Kidney (tissue), 14 donors: ENCODE results near the gene MBIP. TPM values are rescaled to one million over a fixed set of nuclear protein-coding genes. Genes with fewer than 3 reads are reported as not detected.
"Not testable (repeated sequence)": the region's sequence is repeated elsewhere in the genome, so short reads cannot be mapped to it uniquely, and the experiment has no call there.

Experiments
- DNase-seq, 5 donors: peaks; one replicate each; pipeline ENCODE4 v3.0.0-alpha.2; 2013 to 2020
- FAIRE-seq: peaks from 2 replicates; lab custom pipeline; 2012; peaks lifted over from hg19 to GRCh38; lab: Jason Lieb, UNC
- H3K27ac ChIP-seq, 2 donors: one replicate each; pipeline ENCODE4 v1.7.0; 2013; ENCODE audit warnings: low read depth in 2 of 2, low read length in 2 of 2, inconsistent platforms in 1 of 2
- H3K27me3 ChIP-seq: one replicate; pipeline ENCODE4 v1.7.1; 2013; ENCODE audit warnings: low read length, inconsistent platforms; ENCODE audit not compliant: control insufficient read depth, insufficient read depth
- H3K36me3 ChIP-seq, 3 donors: one replicate each; pipeline versions ENCODE4 v1.7.0 to v1.7.1; 2013; ENCODE audit warnings: low read length in 3 of 3, control low read depth in 1 of 3, inconsistent platforms in 1 of 3; ENCODE audit not compliant: insufficient read depth in 3 of 3, control insufficient read depth in 2 of 3
- H3K4me1 ChIP-seq, 3 donors: one replicate each; pipeline versions ENCODE4 v1.7.0 to v1.7.1; 2013; ENCODE audit warnings: low read length in 3 of 3, inconsistent platforms in 1 of 3, low read depth in 1 of 3; ENCODE audit not compliant: control insufficient read depth in 2 of 3, insufficient read depth in 2 of 3
- H3K4me3 ChIP-seq, 3 donors: one replicate each; pipeline versions ENCODE4 v1.7.0 to v1.8.1; 2013; ENCODE audit warnings: low read length in 3 of 3, control low read depth in 1 of 3, inconsistent platforms in 1 of 3
- H3K9ac ChIP-seq, 3 donors: one replicate each; pipeline versions ENCODE4 v1.7.0 to v1.7.1; 2013; ENCODE audit warnings: low read length in 3 of 3, control low read depth in 1 of 3, inconsistent platforms in 1 of 3
- H3K9me3 ChIP-seq, 3 donors: one replicate each; pipeline versions ENCODE4 v1.7.0 to v1.7.1; 2013; ENCODE audit warnings: low read length in 3 of 3, control low read depth in 1 of 3, inconsistent platforms in 1 of 3; ENCODE audit not compliant: control insufficient read depth in 2 of 3, insufficient read depth in 1 of 3
- intact Hi-C: fragments of 100-400 bp; cut with DNase I; formaldehyde crosslinking; loops from one replicate; pipeline ENCODE4 v1.11.1; 2022
- polyA plus RNA-seq: library from polyadenylated mRNA; stranded (reverse); fragments of 350-450 nt; fragmentation: Illumina TruSeq; extraction: RNeasy Lipid Tissue Mini Kit (QIAGEN cat#74804); gene quantifications from one replicate; pipeline ENCODE4 v1.2.3, GENCODE V29; 2014; ENCODE audit warnings: low read depth, low replicate concordance; ENCODE audit not compliant: insufficient read depth
- total RNA-seq: library from RNA; stranded (reverse); fragmentation: NEBNext Ultra II Directional; extraction: Animal tissue kit (Norgen Biotek cat#: 25700); gene quantifications from one replicate; pipeline ENCODE4 v1.2.1, GENCODE V29; 2021
- TF ChIP-seq, protein P1 (sequence below): IDR thresholded peaks from 3 replicates; pipeline ENCODE4 v1.5.1; 2012; ENCODE audit warnings: mild to moderate bottlenecking, moderate library complexity, borderline replicate concordance; ENCODE audit not compliant: insufficient read depth; ENCODE audit errors: extremely low read depth
- donor health status: control.
- donor health status: control.
- donor health status: control.
- donor health status: control.
- donor health status: control.
- donor health status: DM: yes; HTN: yes; CAD: no.
- donor health status: Normal renal cell carcinoma (clear cell type).

MBIP gene
- total and polyA plus RNA-seq, 2 donors from 2014 or later = 21.4 to 28.8 TPM

DNA sequence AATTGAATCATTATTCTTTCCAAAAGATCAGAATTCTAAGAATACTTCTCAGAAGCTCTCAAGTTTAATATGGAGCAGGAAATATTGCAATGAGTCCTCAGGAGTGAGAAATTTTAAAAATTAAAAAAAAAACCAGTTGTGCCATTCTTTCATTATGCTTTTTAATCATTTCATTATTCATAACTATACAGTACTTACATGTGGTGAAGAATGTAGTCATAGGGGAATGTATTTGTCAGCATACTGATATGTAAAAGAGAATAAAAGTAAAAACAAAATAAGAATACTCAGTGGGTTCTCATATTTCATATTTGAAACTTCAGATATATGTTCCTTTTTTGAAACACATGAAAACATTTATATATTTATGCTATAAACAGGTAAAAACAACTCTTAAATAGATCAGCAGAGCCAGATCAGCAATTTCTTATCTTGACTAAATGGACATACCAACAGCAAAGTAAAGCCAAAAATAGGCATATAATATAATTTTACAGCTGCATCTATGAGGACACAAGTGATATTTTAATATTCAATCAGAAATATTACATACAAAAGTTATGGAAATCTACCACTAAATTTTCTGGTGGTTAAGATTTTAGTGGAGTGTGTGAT is 19.9 kb upstream of the MBIP start:
- DNase-seq (no peak), FAIRE-seq (no peak)
- intact Hi-C loops = no loop called here
- Histone ChIP-seq H3K36me3 (no peaks in the 10 kb centered on the region), H3K27ac (no peak overlapping the region), H3K27me3 (no peaks in the 10 kb centered on the region), H3K4me3 (no peak overlapping the region), H3K9ac (no peak overlapping the region), H3K9me3 (no peaks in the 10 kb centered on the region), H3K4me1 (no peaks in the 10 kb centered on the region)
- TF ChIP-seq, protein P1, sequence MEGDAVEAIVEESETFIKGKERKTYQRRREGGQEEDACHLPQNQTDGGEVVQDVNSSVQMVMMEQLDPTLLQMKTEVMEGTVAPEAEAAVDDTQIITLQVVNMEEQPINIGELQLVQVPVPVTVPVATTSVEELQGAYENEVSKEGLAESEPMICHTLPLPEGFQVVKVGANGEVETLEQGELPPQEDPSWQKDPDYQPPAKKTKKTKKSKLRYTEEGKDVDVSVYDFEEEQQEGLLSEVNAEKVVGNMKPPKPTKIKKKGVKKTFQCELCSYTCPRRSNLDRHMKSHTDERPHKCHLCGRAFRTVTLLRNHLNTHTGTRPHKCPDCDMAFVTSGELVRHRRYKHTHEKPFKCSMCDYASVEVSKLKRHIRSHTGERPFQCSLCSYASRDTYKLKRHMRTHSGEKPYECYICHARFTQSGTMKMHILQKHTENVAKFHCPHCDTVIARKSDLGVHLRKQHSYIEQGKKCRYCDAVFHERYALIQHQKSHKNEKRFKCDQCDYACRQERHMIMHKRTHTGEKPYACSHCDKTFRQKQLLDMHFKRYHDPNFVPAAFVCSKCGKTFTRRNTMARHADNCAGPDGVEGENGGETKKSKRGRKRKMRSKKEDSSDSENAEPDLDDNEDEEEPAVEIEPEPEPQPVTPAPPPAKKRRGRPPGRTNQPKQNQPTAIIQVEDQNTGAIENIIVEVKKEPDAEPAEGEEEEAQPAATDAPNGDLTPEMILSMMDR = no peak

DNA sequence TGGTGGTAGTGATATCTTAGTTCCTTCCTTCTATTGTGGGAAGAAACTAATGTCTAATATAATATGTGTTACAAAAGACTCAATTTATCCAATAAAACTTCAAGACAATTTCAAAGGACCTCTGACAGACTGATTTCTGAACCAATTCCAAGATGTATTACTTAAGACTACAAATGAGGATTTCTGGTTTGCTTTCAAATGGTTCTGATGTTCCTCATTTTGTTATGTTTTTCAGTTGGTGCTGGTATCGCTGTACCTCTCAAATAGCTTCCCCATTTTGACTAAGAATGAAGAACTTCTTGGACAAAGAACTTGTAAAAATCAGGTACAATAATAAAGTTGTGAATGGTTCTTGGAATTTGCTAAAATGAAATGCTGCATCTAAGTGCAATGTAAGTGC is 19.4 kb upstream of the MBIP start:
- H3K4me1 ChIP-seq = no peaks in the 10 kb centered on the region
- H3K9me3 ChIP-seq = no peaks in the 10 kb centered on the region
- no peaks in the 10 kb centered on the region for H3K27me3 ChIP-seq
- H3K36me3 ChIP-seq = no peaks in the 10 kb centered on the region
- DNase-seq = no peak
- H3K4me3 ChIP-seq = no peak overlapping the region
- FAIRE-seq = no peak
- intact Hi-C loops = no loop called here
- TF ChIP-seq, protein P1 = no peak
- no peak overlapping the region for H3K27ac ChIP-seq
- no peak overlapping the region for H3K9ac ChIP-seq

DNA sequence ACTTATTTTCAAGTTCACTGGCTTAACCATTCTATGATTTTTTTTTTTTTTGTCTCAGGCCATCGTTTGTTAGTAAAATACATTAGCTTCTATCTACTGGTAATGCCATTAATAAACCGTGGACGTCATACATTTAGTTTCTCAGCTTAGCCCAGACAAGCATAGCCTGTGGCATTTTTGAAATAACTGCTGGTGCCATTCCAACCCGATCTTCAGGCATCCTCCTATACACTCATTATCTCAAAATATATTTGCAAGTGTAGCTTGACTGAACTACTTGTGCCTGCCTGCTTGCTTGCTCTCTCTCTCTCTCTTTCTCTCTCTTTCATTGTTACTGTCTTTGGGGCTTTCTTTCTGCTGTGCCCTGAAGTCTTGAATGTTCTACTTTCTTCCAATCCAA is 12.7 kb upstream of the MBIP start:
- Histone ChIP-seq H3K27ac (no peak overlapping the region), H3K36me3 (no peaks in the 10 kb centered on the region), H3K4me3 (no peak overlapping the region), H3K9me3 (no peaks in the 10 kb centered on the region), H3K27me3 (no peaks in the 10 kb centered on the region), H3K9ac (no peak overlapping the region), H3K4me1 (no peaks in the 10 kb centered on the region)
- no peak for DNase-seq
- no peak for FAIRE-seq
- TF ChIP-seq, protein P1 = no peak
- intact Hi-C loops = no loop called here

DNA sequence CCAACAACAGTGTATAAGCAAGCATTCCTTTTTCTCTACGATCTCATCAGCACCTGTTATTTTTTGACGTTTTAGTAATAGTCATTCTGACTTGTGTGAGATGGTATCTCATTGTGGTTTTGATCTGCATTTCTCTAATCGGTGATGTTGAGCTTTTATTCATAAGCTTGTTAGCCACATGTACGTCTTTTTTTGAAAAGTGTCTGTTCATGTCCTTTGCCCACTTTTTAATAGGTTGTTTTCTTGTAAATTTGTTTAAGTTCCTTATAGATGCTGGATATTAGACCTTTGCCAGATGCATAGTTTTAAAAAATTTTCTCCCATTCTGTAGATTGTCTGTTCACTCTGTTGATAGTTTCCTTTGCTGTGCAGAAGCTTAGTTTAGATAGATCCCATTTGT is 7.1 kb upstream of the MBIP start:
- H3K36me3 ChIP-seq, intact Hi-C loops, DNase-seq, H3K9ac ChIP-seq, H3K9me3 ChIP-seq, FAIRE-seq, H3K4me3 ChIP-seq, H3K27me3 ChIP-seq, H3K27ac ChIP-seq, H3K4me1 ChIP-seq: not testable (repeated sequence)
